Ectodermal cell (in vitro differentiated cells): ENCODE measurements around the gene THUMPD2.
"Not testable (repeated sequence)": the region's sequence is repeated elsewhere in the genome, so short reads cannot be mapped to it uniquely, and the experiment has no call there.

ENCODE experiments used
- H3K27ac ChIP-seq: 2 replicates; pipeline ENCODE4 v1.7.0; 2013; ENCODE audit warnings: mild to moderate bottlenecking, low read depth, low read length; ENCODE audit not compliant: insufficient read depth, poor library complexity, severe bottlenecking
- H3K27me3 ChIP-seq: 2 replicates; pipeline ENCODE4 v1.7.0; 2013; ENCODE audit warnings: mild to moderate bottlenecking, low read length; ENCODE audit not compliant: insufficient read depth, control insufficient read depth, poor library complexity, severe bottlenecking
- H3K36me3 ChIP-seq: one replicate; pipeline ENCODE4 v1.7.0; 2013; ENCODE audit warnings: low read length; ENCODE audit not compliant: control insufficient read depth, insufficient read depth
- H3K4me1 ChIP-seq: one replicate; pipeline ENCODE4 v1.7.0; 2013; ENCODE audit warnings: low read length; ENCODE audit not compliant: control insufficient read depth, insufficient read depth
- H3K4me3 ChIP-seq: 2 replicates; pipeline ENCODE4 v1.7.0; 2013; ENCODE audit warnings: low read depth, low read length, control low read depth; ENCODE audit not compliant: insufficient read depth
- H3K9me3 ChIP-seq: 2 replicates; pipeline ENCODE4 v1.7.0; 2013; ENCODE audit warnings: mild to moderate bottlenecking, low read length, moderate library complexity; ENCODE audit not compliant: control insufficient read depth
- WGBS, 2 experiments: methylation state at CpG; one replicate each; pipeline ENCODE4 v1.1.7; 2013; ENCODE audit warnings: missing lambda C conversion rate in 2 of 2; 5-methylcytosine and 5-hydroxymethylcytosine counted together

The THUMPD2 gene

DNA sequence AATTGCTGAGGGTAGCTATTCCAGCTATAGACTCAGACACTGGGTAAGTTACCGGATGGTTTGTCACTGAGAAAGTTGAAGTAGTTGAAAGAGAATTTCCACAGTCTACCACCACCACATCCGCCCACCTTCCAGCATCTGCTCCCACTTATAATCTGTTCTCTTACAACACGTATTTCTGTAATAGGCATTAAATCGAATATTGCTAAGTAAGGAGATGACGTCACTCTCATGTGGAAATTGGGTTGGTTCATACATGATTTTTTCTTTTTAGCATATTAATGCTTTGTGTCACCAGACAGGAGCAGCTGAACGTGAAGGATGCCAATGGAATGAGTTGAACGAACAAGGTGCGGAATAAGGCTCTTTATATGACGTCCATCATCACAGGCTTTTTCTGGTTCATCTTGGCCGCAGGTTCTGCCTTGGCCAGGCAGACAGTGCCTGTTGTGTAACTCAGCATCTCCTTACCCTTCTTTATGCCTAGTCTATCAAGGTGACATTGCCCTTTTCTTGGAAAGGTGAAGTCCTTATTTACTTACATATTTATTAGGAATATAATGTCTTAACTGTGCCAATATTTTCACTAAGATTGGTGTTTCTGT, 45.9 kb downstream of the THUMPD2 start:
- Histone ChIP-seq H3K4me3 (no peak overlapping the region), H3K36me3 (peaks cover 7% of the 10 kb centered on the region), H3K27ac (no peak overlapping the region), H3K9me3 (no peaks in the 10 kb centered on the region), H3K4me1 (no peaks in the 10 kb centered on the region), H3K27me3 (no peaks in the 10 kb centered on the region)
- WGBS, 2 experiments: 96 to 97% methylated on average over 7 to 10 of the region's 10 CpGs

DNA sequence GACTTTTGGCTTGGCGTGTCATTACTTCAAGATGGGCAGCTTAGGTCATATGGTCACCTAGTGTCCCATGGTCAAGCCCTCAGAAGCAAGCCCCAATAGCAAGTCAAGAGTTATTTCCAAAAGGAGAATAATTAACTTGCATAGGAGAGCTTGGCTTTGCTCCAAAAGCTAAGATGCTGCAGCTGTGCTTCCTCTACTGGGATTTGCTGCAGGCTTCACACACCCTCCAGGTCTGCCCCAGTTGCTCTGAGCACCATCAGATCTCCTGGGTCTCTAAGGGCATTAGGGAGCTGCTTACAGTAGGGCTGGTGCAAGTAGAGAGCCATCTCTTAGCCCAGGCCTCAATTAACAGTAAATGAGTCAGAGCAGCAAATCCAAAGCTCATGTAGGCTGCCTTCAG, 46.6 kb downstream of the THUMPD2 start:
- Histone ChIP-seq H3K4me1 (no peaks in the 10 kb centered on the region), H3K4me3 (no peak overlapping the region), H3K27me3 (no peaks in the 10 kb centered on the region), H3K27ac (no peak overlapping the region), H3K36me3 (peaks cover 7% of the 10 kb centered on the region), H3K9me3 (no peaks in the 10 kb centered on the region)
- 84 to 90% methylated on average over 1 of the region's 1 CpG for WGBS, 2 experiments

DNA sequence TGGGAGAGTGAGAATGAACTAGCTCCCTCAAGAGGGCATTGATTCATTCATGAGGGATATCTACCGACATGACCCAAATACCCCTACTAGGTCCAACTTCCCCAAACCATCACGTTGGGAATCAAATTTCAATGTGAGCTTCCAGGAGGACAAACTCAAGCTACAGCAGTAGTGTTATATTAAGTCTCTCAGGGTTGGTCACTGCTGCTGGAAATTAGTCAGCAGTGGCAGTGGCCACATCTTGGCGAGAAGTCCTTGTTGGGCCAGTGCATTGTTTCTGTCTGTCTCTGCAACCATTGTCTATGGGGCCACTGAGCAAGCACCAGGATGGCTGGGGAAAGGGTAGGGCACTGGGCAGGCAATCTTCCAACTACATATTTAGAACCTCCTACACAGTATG, 47.5 kb downstream of the THUMPD2 start:
- no peaks in the 10 kb centered on the region for H3K27me3 ChIP-seq
- no peaks in the 10 kb centered on the region for H3K9me3 ChIP-seq
- no peak overlapping the region for H3K27ac ChIP-seq
- H3K4me3 ChIP-seq: no peak overlapping the region
- 89 to 92% methylated on average over 3 of the region's 3 CpGs for WGBS, 2 experiments
- no peaks in the 10 kb centered on the region for H3K4me1 ChIP-seq
- H3K36me3 ChIP-seq: peaks cover 7% of the 10 kb centered on the region

DNA sequence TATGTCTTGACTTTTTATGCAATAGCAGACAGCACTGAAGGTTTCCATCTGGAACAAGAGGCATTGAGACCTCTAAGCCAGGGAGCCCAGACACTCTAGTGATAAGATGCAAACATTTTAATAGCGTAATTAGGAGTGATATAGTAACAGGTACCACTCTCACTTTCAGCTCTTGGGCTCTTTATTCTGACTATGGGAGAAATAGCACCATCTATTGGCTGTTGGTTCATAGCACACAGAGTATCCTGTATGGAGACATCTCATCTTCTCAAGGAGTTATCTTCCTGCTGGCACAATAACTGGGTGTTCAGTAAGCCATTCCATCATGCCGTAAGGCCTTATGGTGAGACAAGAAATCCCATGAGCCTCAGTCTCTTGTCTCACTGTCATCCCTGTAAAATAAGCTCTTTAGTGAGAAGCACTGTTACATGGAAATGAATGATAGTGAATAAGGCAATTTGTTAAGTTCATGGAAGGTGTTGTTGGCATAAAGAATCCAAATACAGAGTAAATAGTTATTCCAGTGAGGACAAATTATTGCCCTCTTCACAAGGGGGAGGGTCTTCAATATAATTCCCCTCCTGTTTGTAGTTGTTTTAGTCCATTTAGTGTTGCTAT, 48.3 kb downstream of the THUMPD2 start:
- Histone ChIP-seq H3K4me1 (no peaks in the 10 kb centered on the region), H3K27ac (no peak overlapping the region), H3K4me3 (no peak overlapping the region), H3K9me3 (no peaks in the 10 kb centered on the region), H3K36me3 (peaks cover 5% of the 10 kb centered on the region), H3K27me3 (no peaks in the 10 kb centered on the region)
- 93 to 94% methylated on average over 2 of the region's 2 CpGs for WGBS, 2 experiments

DNA sequence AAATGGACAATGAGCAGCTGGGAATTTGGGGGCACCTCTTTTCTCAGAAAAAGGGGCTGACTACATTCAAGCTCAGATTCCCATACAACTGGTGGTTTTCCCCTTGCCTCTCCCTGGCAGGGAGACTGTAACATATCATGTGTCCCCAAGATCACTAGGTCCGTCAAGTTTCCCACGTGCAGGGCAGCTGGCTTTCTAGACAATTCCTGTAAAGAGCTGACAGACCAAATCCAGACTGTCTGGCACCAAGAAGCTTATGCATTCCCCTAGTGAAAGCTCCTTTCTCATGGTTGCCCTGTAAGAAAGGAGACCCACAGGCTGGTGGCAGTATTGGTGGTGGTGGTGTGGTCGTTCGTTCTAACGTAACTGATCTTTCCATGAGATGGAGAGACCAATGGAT, 48.8 kb downstream of the THUMPD2 start:
- H3K4me3 ChIP-seq: no peak overlapping the region
- H3K9me3 ChIP-seq: no peaks in the 10 kb centered on the region
- H3K36me3 ChIP-seq: peaks cover 2% of the 10 kb centered on the region
- no peaks in the 10 kb centered on the region for H3K27me3 ChIP-seq
- 87 to 89% methylated on average over 5 of the region's 5 CpGs for WGBS, 2 experiments
- no peak overlapping the region for H3K27ac ChIP-seq
- H3K4me1 ChIP-seq: no peaks in the 10 kb centered on the region

DNA sequence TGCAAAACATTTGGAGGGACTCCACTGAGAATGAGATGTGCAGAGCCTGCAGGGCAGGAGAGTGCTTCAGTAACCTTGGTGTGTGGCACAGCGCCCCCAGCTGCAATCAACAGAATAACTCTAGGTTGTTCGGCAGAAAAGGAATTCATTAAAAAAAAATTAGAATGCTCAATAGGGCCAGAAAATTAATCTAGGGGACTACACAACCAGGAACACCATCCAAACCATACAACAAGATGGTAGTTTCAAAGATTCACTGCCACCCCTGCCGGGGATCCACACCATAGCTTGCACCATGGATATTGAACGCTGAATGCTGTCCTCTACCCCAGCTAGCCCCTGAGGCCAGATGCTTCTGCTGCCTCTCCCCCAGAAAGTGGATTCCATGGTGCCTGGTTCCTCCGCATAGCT, 50.1 kb downstream of the THUMPD2 start:
- Histone ChIP-seq H3K9me3 (no peaks in the 10 kb centered on the region), H3K36me3 (no peaks in the 10 kb centered on the region), H3K4me3 (no peak overlapping the region), H3K4me1 (no peaks in the 10 kb centered on the region), H3K27me3 (no peaks in the 10 kb centered on the region), H3K27ac (no peak overlapping the region)
- WGBS, 2 experiments: 67 to 69% methylated on average over 5 of the region's 5 CpGs

DNA sequence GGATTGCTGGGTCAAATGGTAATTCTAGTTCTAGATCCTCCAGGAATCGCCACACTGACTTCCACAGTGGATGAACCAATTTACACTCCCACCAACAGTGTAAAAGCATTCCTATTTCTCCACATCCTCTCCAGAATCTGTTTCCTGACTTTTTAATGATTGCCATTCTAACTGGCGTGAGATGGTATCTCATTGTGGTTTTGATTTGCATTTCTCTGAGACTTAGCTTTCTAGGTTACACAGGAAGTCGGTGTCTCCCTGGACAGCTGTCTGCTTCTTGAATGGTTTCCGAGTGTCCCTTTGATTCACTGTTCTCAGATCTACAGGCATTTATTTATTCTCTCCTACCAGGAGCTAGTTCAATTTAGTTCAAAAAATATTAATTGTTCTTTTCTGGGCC, 51.0 kb downstream of the THUMPD2 start:
- WGBS, 2 experiments: 90 to 96% methylated on average over 4 of the region's 4 CpGs
- not testable (repeated sequence) for H3K27ac ChIP-seq, H3K27me3 ChIP-seq, H3K4me1 ChIP-seq, H3K36me3 ChIP-seq, H3K9me3 ChIP-seq, H3K4me3 ChIP-seq

DNA sequence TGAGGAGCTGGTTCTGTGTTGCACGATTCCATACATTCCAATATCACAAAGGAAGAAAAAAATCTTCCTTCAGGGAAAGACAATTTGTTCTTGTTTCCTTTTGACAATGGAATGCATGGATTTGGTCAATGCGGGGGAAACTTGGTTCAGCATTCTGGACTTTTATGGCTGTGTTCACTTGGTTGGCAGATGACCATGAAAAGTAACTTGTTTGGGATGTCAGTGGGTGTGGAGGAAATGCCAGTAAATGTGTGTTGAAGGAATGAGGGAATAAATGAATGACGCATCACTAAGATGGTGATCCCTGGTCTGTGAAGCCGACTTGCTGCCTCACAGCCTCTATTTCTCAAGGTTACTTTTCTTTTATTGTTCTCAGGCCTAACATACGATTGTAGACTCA, 53.7 kb downstream of the THUMPD2 start:
- no peak overlapping the region for H3K27ac ChIP-seq
- no peaks in the 10 kb centered on the region for H3K36me3 ChIP-seq
- H3K4me3 ChIP-seq: no peak overlapping the region
- no peaks in the 10 kb centered on the region for H3K27me3 ChIP-seq
- WGBS, 2 experiments: 94 to 95% methylated on average over 5 of the region's 5 CpGs
- H3K4me1 ChIP-seq: no peaks in the 10 kb centered on the region
- no peaks in the 10 kb centered on the region for H3K9me3 ChIP-seq

DNA sequence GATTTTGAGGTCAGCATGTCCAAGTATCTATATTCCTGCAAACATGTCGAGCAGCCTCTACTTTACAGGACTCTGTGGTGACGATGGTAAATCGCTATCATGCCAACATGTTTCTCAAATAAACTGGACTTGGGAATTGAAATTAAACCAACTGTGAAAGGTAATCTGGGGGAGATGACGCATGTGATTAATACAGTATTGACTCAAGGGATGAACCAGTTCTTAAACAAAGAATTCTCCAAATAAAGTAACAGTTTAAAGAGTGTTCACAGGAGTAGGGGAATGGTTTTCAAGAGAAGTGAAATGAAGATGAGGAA, 54.3 kb downstream of the THUMPD2 start:
- no peak overlapping the region for H3K27ac ChIP-seq
- WGBS, 2 experiments: 94 to 95% methylated on average over 4 of the region's 4 CpGs

DNA sequence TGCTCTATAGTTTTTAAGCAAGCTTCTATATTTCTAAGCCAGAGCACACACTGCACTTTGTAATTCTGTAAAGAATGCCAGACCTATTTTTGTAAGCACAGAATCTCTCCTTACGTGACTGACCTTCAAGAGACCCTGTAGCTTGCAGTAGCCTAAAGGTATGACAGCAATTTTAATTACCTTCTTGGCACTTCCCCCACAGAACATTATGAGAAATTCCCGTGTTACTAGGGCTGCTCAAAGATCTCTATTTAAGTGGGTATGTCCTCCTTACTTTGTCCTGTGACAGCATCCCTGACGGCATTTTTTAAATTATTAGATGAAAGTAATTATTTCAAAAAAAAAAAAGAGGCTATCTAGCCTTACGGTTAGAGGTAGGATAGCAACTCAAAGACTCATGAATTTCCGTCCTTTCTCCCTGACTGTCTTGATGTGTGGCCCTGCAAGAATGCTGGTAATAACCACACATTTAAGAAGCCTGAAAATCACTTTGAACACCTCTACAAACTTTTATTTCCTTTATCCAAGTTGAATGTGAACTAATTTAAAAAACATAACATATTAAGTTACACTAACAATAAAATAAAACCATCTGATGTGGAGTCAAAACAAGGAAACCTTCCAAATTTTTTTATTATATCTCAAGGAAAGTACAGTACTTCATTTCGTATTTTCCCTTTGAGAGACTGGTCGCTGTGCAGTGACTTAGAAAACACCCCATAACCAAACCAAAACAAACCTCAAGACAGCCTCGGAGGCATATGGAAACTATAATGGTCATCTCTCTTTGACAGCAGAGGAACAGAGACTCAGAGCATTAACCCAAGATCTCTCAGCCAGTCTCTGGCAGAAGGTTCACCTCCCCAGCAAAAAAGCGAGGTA, 54.9 kb downstream of the THUMPD2 start:
- 88 to 92% methylated on average over 7 to 9 of the region's 9 CpGs for WGBS, 2 experiments
- H3K27me3 ChIP-seq: no peaks in the 10 kb centered on the region
- no peak overlapping the region for H3K4me3 ChIP-seq
- no peaks in the 10 kb centered on the region for H3K36me3 ChIP-seq
- H3K9me3 ChIP-seq: no peaks in the 10 kb centered on the region
- no peak overlapping the region for H3K27ac ChIP-seq
- H3K4me1 ChIP-seq: no peaks in the 10 kb centered on the region

More for the DNA sequence above, 54.3 kb downstream of the THUMPD2 start:
- Histone ChIP-seq H3K4me1 (no peaks in the 10 kb centered on the region), H3K36me3 (no peaks in the 10 kb centered on the region), H3K27me3 (no peaks in the 10 kb centered on the region), H3K9me3 (no peaks in the 10 kb centered on the region), H3K4me3 (no peak overlapping the region)
